HepG2 (cell line): Measurements from ENCODE around the gene GRM1. TPM values are rescaled to one million over a fixed set of nuclear protein-coding genes. Genes with fewer than 3 reads are reported as not detected.
A peak's percentile ranks its signal among the peaks of the same experiment; 100 is the strongest.

Experiments
- ATAC-seq: fragments of 200-7000 bp; cut with Tn5 transposase; 3 replicates; pipeline ENCODE4 v1.9.1; 2020; ENCODE audit warnings: mild to moderate bottlenecking, moderate library complexity
- BruUV-seq: library from RNA; stranded (reverse); fragments of 400-500 nt; replicated peaks from 2 replicates; lab custom pipeline; 2021; lab: Mats Ljungman, UMichigan
- CTCF ChIA-PET: fragments of 300-600 bp; formaldehyde crosslinking; extraction: SDS; loops from one replicate; lab custom pipeline; 2021; ENCODE audit warnings: low total read pairs, inconsistent platforms, low intra/inter-chr PET ratio; lab: Yijun Ruan, JAX
- POLR2A ChIA-PET: fragments of 350-600 bp; sonication (Branson Sonifier 250); formaldehyde crosslinking; loops from one replicate; lab custom pipeline; 2020; ENCODE audit warnings: antibody characterized with exemption, inconsistent platforms; lab: Yijun Ruan, JAX
- DNase-seq: peaks from one replicate; pipeline ENCODE4 v3.0.0-alpha.2; 2015; ENCODE audit warnings: low spot score
- FAIRE-seq: peaks from 3 replicates; lab custom pipeline; 2011; peaks lifted over from hg19 to GRCh38; lab: Jason Lieb, UNC
- H2AFZ ChIP-seq: one replicate; pipeline ENCODE4 v1.6.1; 2011; ENCODE audit warnings: low read length, inconsistent platforms
- H3K27ac ChIP-seq: fragments of 300-600 bp; 3 replicates; pipeline ENCODE4 v1.8.0; 2011; ENCODE audit warnings: mixed run types, mild to moderate bottlenecking, mixed read lengths, low read length, inconsistent platforms; ENCODE audit not compliant: insufficient read depth; ENCODE audit errors: extremely low read length
- H3K27me3 ChIP-seq, 2 experiments: fragments of 200-600 bp in 1 of 2; 2 replicates in 1 of 2; 3 replicates in 1 of 2; pipeline versions ENCODE4 v1.6.0 to v1.8.0; 2011; ENCODE audit warnings: low read length in 2 of 2, mild to moderate bottlenecking in 2 of 2, moderate library complexity in 2 of 2, inconsistent platforms in 1 of 2; ENCODE audit not compliant: insufficient read depth in 2 of 2, control insufficient read depth in 1 of 2
- H3K36me3 ChIP-seq, 2 experiments: fragments of 200-600 bp in 1 of 2; replicated peaks in 1 of 2; 2 replicates in 1 of 2; 3 replicates in 1 of 2; pipeline versions ENCODE4 v1.5.1 to v1.8.0; 2011; ENCODE audit warnings: low read length in 2 of 2, inconsistent platforms in 1 of 2; ENCODE audit not compliant: insufficient read depth in 2 of 2, control insufficient read depth in 1 of 2
- H3K4me1 ChIP-seq: 2 replicates; pipeline ENCODE4 v1.5.1; 2012; ENCODE audit warnings: low read length, inconsistent platforms; ENCODE audit not compliant: insufficient read depth
- H3K4me2 ChIP-seq: 2 replicates; pipeline ENCODE4 v1.6.0; 2011; ENCODE audit warnings: low read depth, low read length, inconsistent platforms
- H3K4me3 ChIP-seq, 3 experiments: fragments of 200-600 bp in 1 of 3; sonication (generic), shearing (Covaris generic) in 1 of 3; replicated peaks in 1 of 3; 2 replicates each; pipeline ENCODE4 v1.5.1; 2011 to 2016; ENCODE audit warnings: low read length in 3 of 3, inconsistent platforms in 2 of 3, low read depth in 2 of 3, mild to moderate bottlenecking in 2 of 3, control low read depth in 1 of 3, mixed read lengths in 1 of 3; ENCODE audit not compliant: insufficient read depth in 1 of 3
- H3K79me2 ChIP-seq: one replicate; pipeline ENCODE4 v1.6.1; 2011; ENCODE audit warnings: low read length, inconsistent platforms; ENCODE audit not compliant: insufficient read depth
- H3K9ac ChIP-seq: 2 replicates; pipeline ENCODE4 v1.6.0; 2011; ENCODE audit warnings: mild to moderate bottlenecking, low read depth, low read length, inconsistent platforms; ENCODE audit not compliant: insufficient read depth
- H3K9me3 ChIP-seq: 2 replicates; pipeline ENCODE4 v1.5.1; 2012; ENCODE audit warnings: mild to moderate bottlenecking, low read length
- H4K20me1 ChIP-seq: 2 replicates; pipeline ENCODE4 v1.6.0; 2011; ENCODE audit warnings: inconsistent platforms, mild to moderate bottlenecking, low read length, moderate library complexity; ENCODE audit not compliant: insufficient read depth
- HMGA1 ChIP-seq: sonication (generic); formaldehyde crosslinking; conservative IDR thresholded peaks from 2 replicates; pipeline ENCODE4 v1.4.0; 2020; ENCODE audit warnings: missing genetic modification reagents
- NFE2L2 ChIP-seq: fragments of 150-350 bp; IDR thresholded peaks from 2 replicates; pipeline ENCODE4 v1.6.1; 2014; ENCODE audit warnings: low read length
- RORA ChIP-seq: sonication (generic); formaldehyde crosslinking; IDR thresholded peaks from 2 replicates; pipeline ENCODE4 v1.5.0; 2020; ENCODE audit warnings: mild to moderate bottlenecking, missing genetic modification reagents, moderate library complexity
- SALL1 ChIP-seq: sonication (generic); formaldehyde crosslinking; IDR thresholded peaks from 2 replicates; pipeline ENCODE4 v1.8.0; 2022; ENCODE audit warnings: mild to moderate bottlenecking, missing genetic modification reagents
- TARDBP ChIP-seq: sonication (generic); formaldehyde crosslinking; IDR thresholded peaks from 2 replicates; pipeline ENCODE4 v1.8.0; 2022; ENCODE audit warnings: mild to moderate bottlenecking, missing genetic modification reagents
- ZNF143 ChIP-seq: sonication (generic); formaldehyde crosslinking; IDR thresholded peaks from 2 replicates; pipeline ENCODE4 v1.4.0; 2020; ENCODE audit warnings: missing genetic modification reagents
- WGBS: methylation state at CpG from one replicate; pipeline ENCODE4 v1.1.6; 2017; ENCODE audit warnings: low lambda C conversion rate; 5-methylcytosine and 5-hydroxymethylcytosine counted together
- in situ Hi-C: cut with HindIII; loops from 2 replicates; pipeline ENCODE4 v1.10.0; 2017; ENCODE audit warnings: low pct_unique_long_range_greater_than_20kb; ENCODE audit not compliant: extremely low pct_ligation_motif_present
- intact Hi-C: fragments of 100-400 bp; cut with micrococcal nuclease; formaldehyde crosslinking; loops from one replicate; pipeline ENCODE4 v1.10.0; 2022; ENCODE audit not compliant: unreplicated experiment
- polyA plus RNA-seq, 8 experiments: library from polyadenylated mRNA; depleted of rRNA in 3 of 8; stranded (reverse) in 7 of 8; unstranded in 1 of 8; fragments of >200 nt; fragmentation: Illumina TruSeq in 4 of 8; extraction: Trizol in 4 of 8; gene quantifications; 2 replicates each; pipeline versions ENCODE4 v1.2.1 to v1.2.3, GENCODE V29; 2011 to 2016; ENCODE audit warnings: low read depth in 4 of 8, missing spikeins in 1 of 8, mixed read lengths in 1 of 8; ENCODE audit not compliant: insufficient read depth in 1 of 8
- total RNA-seq, 5 experiments: library from RNA; depleted of rRNA; stranded (reverse); fragments of >200 nt; fragmentation: Illumina TruSeq; extraction: Trizol; gene quantifications; 2 replicates each; pipeline ENCODE4 v1.2.3, GENCODE V29; 2016; ENCODE audit warnings: low read depth in 1 of 5
- TF ChIP-seq, protein P1 (sequence below): sonication (generic); formaldehyde crosslinking; IDR thresholded peaks from 2 replicates; pipeline ENCODE4 v1.4.0; 2020; ENCODE audit warnings: missing genetic modification reagents, borderline replicate concordance

Gene GRM1
- total and polyA plus RNA-seq, 2 of the 13 experiments (the other 11 are each of a cell fraction or from before 2014, with no cell fraction given): 0.09 TPM; not detected in 1

DNA sequence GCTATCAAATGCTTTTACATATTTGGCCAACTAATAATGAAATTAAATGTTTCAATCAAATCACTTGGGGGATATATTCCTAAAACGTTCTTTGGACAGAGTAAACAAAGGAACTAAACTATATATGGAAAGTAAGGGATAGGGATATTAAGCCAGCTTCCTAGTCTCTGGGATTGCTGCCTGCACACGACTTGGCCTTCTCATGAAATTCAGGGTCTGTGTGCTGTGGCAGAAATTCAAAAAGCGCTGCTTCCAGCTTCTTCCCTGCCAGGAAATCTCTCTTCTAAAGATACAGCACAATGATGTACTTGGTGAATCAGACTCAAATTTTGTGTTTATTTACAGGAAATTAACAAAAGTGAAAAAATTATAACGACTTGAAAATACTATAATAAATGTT lies 308.5 kb downstream of the GRM1 start (continued):
- TF ChIP-seq RORA (no peak), ZNF143 (CRISPR knock-in tag) (no peak), SALL1 (CRISPR knock-in tag) (no peak), TARDBP (no peak), HMGA1 (no peak)

GRCh38 chr6:146339716-146340115 lies 310.9 kb downstream of the GRM1 start:
- intact Hi-C loops: no loop called here
- H3K4me1 ChIP-seq: no peaks in the 10 kb centered on the region
- no peak overlapping the region for H3K9ac ChIP-seq
- ChIA-PET POLR2A (no interaction called here), CTCF (no interaction called here)
- in situ Hi-C loops: no loop called here
- DNase-seq (no peak), FAIRE-seq (no peak), ATAC-seq (no peak)
- WGBS: 9% methylated on average over 4 of the region's 4 CpGs
- TF ChIP-seq, protein P1, sequence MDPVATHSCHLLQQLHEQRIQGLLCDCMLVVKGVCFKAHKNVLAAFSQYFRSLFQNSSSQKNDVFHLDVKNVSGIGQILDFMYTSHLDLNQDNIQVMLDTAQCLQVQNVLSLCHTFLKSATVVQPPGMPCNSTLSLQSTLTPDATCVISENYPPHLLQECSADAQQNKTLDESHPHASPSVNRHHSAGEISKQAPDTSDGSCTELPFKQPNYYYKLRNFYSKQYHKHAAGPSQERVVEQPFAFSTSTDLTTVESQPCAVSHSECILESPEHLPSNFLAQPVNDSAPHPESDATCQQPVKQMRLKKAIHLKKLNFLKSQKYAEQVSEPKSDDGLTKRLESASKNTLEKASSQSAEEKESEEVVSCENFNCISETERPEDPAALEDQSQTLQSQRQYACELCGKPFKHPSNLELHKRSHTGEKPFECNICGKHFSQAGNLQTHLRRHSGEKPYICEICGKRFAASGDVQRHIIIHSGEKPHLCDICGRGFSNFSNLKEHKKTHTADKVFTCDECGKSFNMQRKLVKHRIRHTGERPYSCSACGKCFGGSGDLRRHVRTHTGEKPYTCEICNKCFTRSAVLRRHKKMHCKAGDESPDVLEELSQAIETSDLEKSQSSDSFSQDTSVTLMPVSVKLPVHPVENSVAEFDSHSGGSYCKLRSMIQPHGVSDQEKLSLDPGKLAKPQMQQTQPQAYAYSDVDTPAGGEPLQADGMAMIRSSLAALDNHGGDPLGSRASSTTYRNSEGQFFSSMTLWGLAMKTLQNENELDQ (CRISPR knock-in tag): no peak
- TF ChIP-seq NFE2L2: peak; percentile 59; the same call in 1 of the 2 replicates
- no peak overlapping the region for H2AFZ ChIP-seq
- no peak overlapping the region for H3K27ac ChIP-seq
- H3K4me3 ChIP-seq: no peak overlapping the region
- BruUV-seq: no TSS peak
- H3K36me3 ChIP-seq: no peaks in the 10 kb centered on the region
- H3K27me3 ChIP-seq: no peaks in the 10 kb centered on the region
- H3K9me3 ChIP-seq: no peaks in the 10 kb centered on the region
- H4K20me1 ChIP-seq: no peaks in the 10 kb centered on the region
- no peak overlapping the region for H3K4me2 ChIP-seq
- no peaks in the 10 kb centered on the region for H3K79me2 ChIP-seq
